GM23338 (cell line): Measurements from ENCODE around the gene KAZN. TPM values are rescaled to one million over a fixed set of nuclear protein-coding genes. Genes with fewer than 3 reads are reported as not detected.

ENCODE experiments used
- ATAC-seq: fragments of 200-7000 bp; cut with Tn5 transposase; 3 replicates; pipeline ENCODE4 v1.9.1; 2020
- DNase-seq: peaks from one replicate; pipeline ENCODE4 v3.0.0-alpha.2; 2015; ENCODE audit warnings: low spot score
- H2AFZ ChIP-seq: fragments of 200-600 bp; sonication (generic); 2 replicates; pipeline ENCODE4 v1.8.0; 2016; ENCODE audit warnings: antibody characterized with exemption, mild to moderate bottlenecking, moderate library complexity
- H3F3A ChIP-seq: fragments of 200-600 bp; sonication (generic); replicated peaks from 2 replicates; pipeline ENCODE4 v1.8.0; 2017; ENCODE audit warnings: antibody characterized with exemption, mixed run types, low read depth
- H3K27ac ChIP-seq: fragments of 200-600 bp; sonication (generic); 2 replicates; pipeline ENCODE4 v1.6.1; 2016; ENCODE audit warnings: low read depth
- H3K27me3 ChIP-seq: fragments of 200-600 bp; sonication (generic); 2 replicates; pipeline ENCODE4 v1.8.0; 2016; ENCODE audit warnings: mild to moderate bottlenecking, mixed run types, moderate library complexity; ENCODE audit not compliant: insufficient read depth
- H3K36me3 ChIP-seq: fragments of 200-600 bp; sonication (generic); 2 replicates; pipeline ENCODE4 v1.8.0; 2016; ENCODE audit warnings: mild to moderate bottlenecking; ENCODE audit not compliant: insufficient read depth
- H3K4me1 ChIP-seq: fragments of 200-600 bp; sonication (generic); 2 replicates; pipeline ENCODE4 v1.8.0; 2016; ENCODE audit warnings: mild to moderate bottlenecking, moderate library complexity; ENCODE audit not compliant: insufficient read depth
- H3K4me2 ChIP-seq: fragments of 200-600 bp; sonication (generic); 2 replicates; pipeline ENCODE4 v1.7.1; 2017; ENCODE audit warnings: mixed run types
- H3K4me3 ChIP-seq: fragments of 200-600 bp; sonication (generic); 2 replicates; pipeline ENCODE4 v1.6.1; 2016; ENCODE audit warnings: mixed run types
- H3K79me2 ChIP-seq: fragments of 200-600 bp; sonication (generic); replicated peaks from 2 replicates; pipeline ENCODE4 v1.8.0; 2017; ENCODE audit warnings: mild to moderate bottlenecking; ENCODE audit not compliant: insufficient read depth
- H3K9me2 ChIP-seq: fragments of 200-600 bp; sonication (generic); 2 replicates; pipeline ENCODE4 v1.8.0; 2017; ENCODE audit not compliant: insufficient read depth
- H4K20me1 ChIP-seq: fragments of 200-600 bp; sonication (generic); replicated peaks from 2 replicates; pipeline ENCODE4 v1.8.0; 2017; ENCODE audit warnings: mild to moderate bottlenecking; ENCODE audit not compliant: insufficient read depth
- H3K27ac Mint-ChIP-seq: 2 replicates; pipeline ENCODE4 v1.8.0; 2020; ENCODE audit warnings: inconsistent platforms, mild to moderate bottlenecking, moderate library complexity, mixed read lengths
- H3K27me3 Mint-ChIP-seq: 3 replicates; pipeline ENCODE4 v1.8.0; 2022; ENCODE audit warnings: low read depth, mild to moderate bottlenecking, moderate library complexity, mixed read lengths, inconsistent platforms; ENCODE audit not compliant: insufficient read depth, poor library complexity
- H3K36me3 Mint-ChIP-seq: 3 replicates; pipeline ENCODE4 v1.8.0; 2021; ENCODE audit warnings: low read depth, mild to moderate bottlenecking, inconsistent platforms, moderate library complexity, mixed read lengths
- H3K4me1 Mint-ChIP-seq: 3 replicates; pipeline ENCODE4 v1.8.0; 2020; ENCODE audit warnings: mild to moderate bottlenecking, inconsistent platforms, mixed read lengths
- H3K4me3 Mint-ChIP-seq: 3 replicates; pipeline ENCODE4 v1.8.0; 2021; ENCODE audit warnings: moderate library complexity, mild to moderate bottlenecking, inconsistent platforms, mixed read lengths
- H3K9me3 Mint-ChIP-seq: 3 replicates; pipeline ENCODE4 v1.8.0; 2020; ENCODE audit warnings: moderate library complexity, mild to moderate bottlenecking, inconsistent platforms, mixed read lengths
- CREB1 ChIP-seq: fragments of 250-450 bp; sonication (Bioruptor Pico); IDR thresholded peaks from 2 replicates; pipeline ENCODE4 v1.5.0; 2020; ENCODE audit warnings: low read depth, mild to moderate bottlenecking, moderate library complexity
- EZH2 ChIP-seq: fragments of 200-600 bp; sonication (generic); IDR thresholded peaks from one replicate; pipeline ENCODE4 v1.8.0; 2017; ENCODE audit warnings: antibody characterized with exemption, mild to moderate bottlenecking, low read depth; ENCODE audit not compliant: unreplicated experiment
- JUNB ChIP-seq: IDR thresholded peaks from one replicate; pipeline ENCODE4 v1.6.1; 2016; ENCODE audit warnings: antibody characterized with exemption; ENCODE audit not compliant: unreplicated experiment
- NANOG ChIP-seq: IDR thresholded peaks from 2 replicates; pipeline ENCODE4 v1.6.1; 2016; ENCODE audit warnings: antibody characterized with exemption, borderline replicate concordance
- POLR2AphosphoS5 ChIP-seq: IDR thresholded peaks from 2 replicates; pipeline ENCODE4 v1.6.1; 2016; ENCODE audit warnings: antibody characterized with exemption, low read depth
- STAT1 ChIP-seq: IDR thresholded peaks from one replicate; pipeline ENCODE4 v1.6.1; 2016; ENCODE audit warnings: antibody characterized with exemption; ENCODE audit not compliant: unreplicated experiment
- ZNF331 ChIP-seq: fragments of 250-450 bp; sonication (Bioruptor Pico); IDR thresholded peaks from 2 replicates; pipeline ENCODE4 v1.5.0; 2020; ENCODE audit warnings: low read depth, mild to moderate bottlenecking, moderate library complexity
- polyA plus RNA-seq: library from polyadenylated mRNA; unstranded; fragments of >200 nt; fragmentation: Nextera tagmentation; extraction: Ambion mirVana; gene quantifications from 2 replicates; pipeline ENCODE4 v1.2.1, GENCODE V29; 2016
- total RNA-seq: library from RNA; depleted of rRNA; stranded (reverse); fragments of >200 nt; shearing (Covaris generic); gene quantifications from 2 replicates; pipeline ENCODE4 v1.2.3, GENCODE V29; 2014
- TF ChIP-seq, protein P1 (sequence below): fragments of 250-450 bp; sonication (Bioruptor Pico); IDR thresholded peaks from 2 replicates; pipeline ENCODE4 v1.5.0; 2020; ENCODE audit warnings: mild to moderate bottlenecking, moderate library complexity
- TF ChIP-seq, protein P2 (sequence below): IDR thresholded peaks from 2 replicates; pipeline ENCODE4 v1.6.1; 2016; ENCODE audit warnings: antibody characterized with exemption
- TF ChIP-seq, protein P3 (sequence below), 2 experiments: fragments of 200-600 bp in 1 of 2; sonication (generic) in 1 of 2; conservative IDR thresholded peaks; 2 replicates each; pipeline versions ENCODE4 v1.5.1 to v1.6.1; 2016 to 2017; ENCODE audit warnings: antibody characterized with exemption in 2 of 2, low read depth in 2 of 2, mild to moderate bottlenecking in 2 of 2, moderate library complexity in 1 of 2

Gene KAZN
- total and polyA plus RNA-seq, 2 experiments from 2014 or later = 9.9 to 15.0 TPM

DNA sequence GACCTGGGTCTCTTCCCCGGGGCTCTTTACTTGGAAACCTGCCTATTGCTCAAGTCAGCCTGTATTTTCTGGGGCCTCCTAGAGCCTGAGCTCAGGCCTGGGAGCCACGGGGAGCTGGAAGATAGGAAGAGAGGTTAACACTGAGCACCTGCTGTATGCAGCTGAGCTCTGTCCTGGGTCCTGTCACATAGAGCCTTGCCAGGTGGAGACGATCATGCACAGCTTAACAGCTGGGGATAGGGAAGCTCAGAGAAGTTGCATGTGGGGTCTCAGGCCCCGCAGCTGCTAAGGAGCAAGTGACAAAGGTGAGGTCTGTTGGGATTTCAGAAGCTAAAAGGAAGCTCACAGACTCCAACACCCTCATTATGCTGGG, 427.6 kb downstream of the KAZN start:
- H3K27ac Mint-ChIP-seq = no peak overlapping the region
- Histone ChIP-seq H3K36me3 (no peaks in the 10 kb centered on the region), H3K4me2 (no peak overlapping the region), H2AFZ (no peak overlapping the region), H3K4me3 (no peak overlapping the region), H3K4me1 (peaks cover 16% of the 10 kb centered on the region; the same call in 1 of the 2 replicates), H4K20me1 (no peaks in the 10 kb centered on the region), H3K27me3 (no peaks in the 10 kb centered on the region), H3K9me2 (no peaks in the 10 kb centered on the region), H3K27ac (no peak overlapping the region), H3F3A (no peaks in the 10 kb centered on the region), H3K79me2 (no peaks in the 10 kb centered on the region)
- no peak overlapping the region for H3K4me3 Mint-ChIP-seq
- no peaks in the 10 kb centered on the region; the same call in 2 of the 3 replicates for H3K36me3 Mint-ChIP-seq
- DNase-seq (no peak), ATAC-seq (no peak)
- peaks cover 9% of the 10 kb centered on the region for H3K27me3 Mint-ChIP-seq
- H3K4me1 Mint-ChIP-seq = peaks cover 38% of the 10 kb centered on the region
- no peak for TF ChIP-seq STAT1
- no peak for TF ChIP-seq ZNF331 (CRISPR knock-in tag)
- TF ChIP-seq NANOG = no peak
- no peak for TF ChIP-seq EZH2
- TF ChIP-seq POLR2AphosphoS5 = no peak
- TF ChIP-seq, protein P1, sequence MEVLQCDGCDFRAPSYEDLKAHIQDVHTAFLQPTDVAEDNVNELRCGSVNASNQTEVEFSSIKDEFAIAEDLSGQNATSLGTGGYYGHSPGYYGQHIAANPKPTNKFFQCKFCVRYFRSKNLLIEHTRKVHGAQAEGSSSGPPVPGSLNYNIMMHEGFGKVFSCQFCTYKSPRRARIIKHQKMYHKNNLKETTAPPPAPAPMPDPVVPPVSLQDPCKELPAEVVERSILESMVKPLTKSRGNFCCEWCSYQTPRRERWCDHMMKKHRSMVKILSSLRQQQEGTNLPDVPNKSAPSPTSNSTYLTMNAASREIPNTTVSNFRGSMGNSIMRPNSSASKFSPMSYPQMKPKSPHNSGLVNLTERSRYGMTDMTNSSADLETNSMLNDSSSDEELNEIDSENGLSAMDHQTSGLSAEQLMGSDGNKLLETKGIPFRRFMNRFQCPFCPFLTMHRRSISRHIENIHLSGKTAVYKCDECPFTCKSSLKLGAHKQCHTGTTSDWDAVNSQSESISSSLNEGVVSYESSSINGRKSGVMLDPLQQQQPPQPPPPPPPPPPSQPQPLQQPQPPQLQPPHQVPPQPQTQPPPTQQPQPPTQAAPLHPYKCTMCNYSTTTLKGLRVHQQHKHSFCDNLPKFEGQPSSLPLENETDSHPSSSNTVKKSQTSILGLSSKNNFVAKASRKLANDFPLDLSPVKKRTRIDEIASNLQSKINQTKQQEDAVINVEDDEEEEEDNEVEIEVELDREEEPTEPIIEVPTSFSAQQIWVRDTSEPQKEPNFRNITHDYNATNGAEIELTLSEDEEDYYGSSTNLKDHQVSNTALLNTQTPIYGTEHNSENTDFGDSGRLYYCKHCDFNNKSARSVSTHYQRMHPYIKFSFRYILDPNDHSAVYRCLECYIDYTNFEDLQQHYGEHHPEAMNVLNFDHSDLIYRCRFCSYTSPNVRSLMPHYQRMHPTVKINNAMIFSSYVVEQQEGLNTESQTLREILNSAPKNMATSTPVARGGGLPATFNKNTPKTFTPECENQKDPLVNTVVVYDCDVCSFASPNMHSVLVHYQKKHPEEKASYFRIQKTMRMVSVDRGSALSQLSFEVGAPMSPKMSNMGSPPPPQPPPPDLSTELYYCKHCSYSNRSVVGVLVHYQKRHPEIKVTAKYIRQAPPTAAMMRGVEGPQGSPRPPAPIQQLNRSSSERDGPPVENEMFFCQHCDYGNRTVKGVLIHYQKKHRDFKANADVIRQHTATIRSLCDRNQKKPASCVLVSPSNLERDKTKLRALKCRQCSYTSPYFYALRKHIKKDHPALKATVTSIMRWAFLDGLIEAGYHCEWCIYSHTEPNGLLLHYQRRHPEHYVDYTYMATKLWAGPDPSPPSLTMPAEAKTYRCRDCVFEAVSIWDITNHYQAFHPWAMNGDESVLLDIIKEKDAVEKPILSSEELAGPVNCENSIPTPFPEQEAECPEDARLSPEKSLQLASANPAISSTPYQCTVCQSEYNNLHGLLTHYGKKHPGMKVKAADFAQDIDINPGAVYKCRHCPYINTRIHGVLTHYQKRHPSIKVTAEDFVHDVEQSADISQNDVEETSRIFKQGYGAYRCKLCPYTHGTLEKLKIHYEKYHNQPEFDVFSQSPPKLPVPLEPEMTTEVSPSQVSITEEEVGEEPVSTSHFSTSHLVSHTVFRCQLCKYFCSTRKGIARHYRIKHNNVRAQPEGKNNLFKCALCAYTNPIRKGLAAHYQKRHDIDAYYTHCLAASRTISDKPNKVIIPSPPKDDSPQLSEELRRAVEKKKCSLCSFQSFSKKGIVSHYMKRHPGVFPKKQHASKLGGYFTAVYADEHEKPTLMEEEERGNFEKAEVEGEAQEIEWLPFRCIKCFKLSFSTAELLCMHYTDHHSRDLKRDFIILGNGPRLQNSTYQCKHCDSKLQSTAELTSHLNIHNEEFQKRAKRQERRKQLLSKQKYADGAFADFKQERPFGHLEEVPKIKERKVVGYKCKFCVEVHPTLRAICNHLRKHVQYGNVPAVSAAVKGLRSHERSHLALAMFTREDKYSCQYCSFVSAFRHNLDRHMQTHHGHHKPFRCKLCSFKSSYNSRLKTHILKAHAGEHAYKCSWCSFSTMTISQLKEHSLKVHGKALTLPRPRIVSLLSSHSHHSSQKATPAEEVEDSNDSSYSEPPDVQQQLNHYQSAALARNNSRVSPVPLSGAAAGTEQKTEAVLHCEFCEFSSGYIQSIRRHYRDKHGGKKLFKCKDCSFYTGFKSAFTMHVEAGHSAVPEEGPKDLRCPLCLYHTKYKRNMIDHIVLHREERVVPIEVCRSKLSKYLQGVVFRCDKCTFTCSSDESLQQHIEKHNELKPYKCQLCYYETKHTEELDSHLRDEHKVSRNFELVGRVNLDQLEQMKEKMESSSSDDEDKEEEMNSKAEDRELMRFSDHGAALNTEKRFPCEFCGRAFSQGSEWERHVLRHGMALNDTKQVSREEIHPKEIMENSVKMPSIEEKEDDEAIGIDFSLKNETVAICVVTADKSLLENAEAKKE (CRISPR knock-in tag) = no peak
- no peak for TF ChIP-seq CREB1 (CRISPR knock-in tag)
- TF ChIP-seq, protein P2, sequence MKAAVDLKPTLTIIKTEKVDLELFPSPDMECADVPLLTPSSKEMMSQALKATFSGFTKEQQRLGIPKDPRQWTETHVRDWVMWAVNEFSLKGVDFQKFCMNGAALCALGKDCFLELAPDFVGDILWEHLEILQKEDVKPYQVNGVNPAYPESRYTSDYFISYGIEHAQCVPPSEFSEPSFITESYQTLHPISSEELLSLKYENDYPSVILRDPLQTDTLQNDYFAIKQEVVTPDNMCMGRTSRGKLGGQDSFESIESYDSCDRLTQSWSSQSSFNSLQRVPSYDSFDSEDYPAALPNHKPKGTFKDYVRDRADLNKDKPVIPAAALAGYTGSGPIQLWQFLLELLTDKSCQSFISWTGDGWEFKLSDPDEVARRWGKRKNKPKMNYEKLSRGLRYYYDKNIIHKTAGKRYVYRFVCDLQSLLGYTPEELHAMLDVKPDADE = no peak
- TF ChIP-seq, protein P3, sequence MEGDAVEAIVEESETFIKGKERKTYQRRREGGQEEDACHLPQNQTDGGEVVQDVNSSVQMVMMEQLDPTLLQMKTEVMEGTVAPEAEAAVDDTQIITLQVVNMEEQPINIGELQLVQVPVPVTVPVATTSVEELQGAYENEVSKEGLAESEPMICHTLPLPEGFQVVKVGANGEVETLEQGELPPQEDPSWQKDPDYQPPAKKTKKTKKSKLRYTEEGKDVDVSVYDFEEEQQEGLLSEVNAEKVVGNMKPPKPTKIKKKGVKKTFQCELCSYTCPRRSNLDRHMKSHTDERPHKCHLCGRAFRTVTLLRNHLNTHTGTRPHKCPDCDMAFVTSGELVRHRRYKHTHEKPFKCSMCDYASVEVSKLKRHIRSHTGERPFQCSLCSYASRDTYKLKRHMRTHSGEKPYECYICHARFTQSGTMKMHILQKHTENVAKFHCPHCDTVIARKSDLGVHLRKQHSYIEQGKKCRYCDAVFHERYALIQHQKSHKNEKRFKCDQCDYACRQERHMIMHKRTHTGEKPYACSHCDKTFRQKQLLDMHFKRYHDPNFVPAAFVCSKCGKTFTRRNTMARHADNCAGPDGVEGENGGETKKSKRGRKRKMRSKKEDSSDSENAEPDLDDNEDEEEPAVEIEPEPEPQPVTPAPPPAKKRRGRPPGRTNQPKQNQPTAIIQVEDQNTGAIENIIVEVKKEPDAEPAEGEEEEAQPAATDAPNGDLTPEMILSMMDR (conservative IDR thresholded peaks at IDR 0.05; ENCODE audit: low read depth in 2 of 2) = no peak
- no peak for TF ChIP-seq JUNB
- H3K9me3 Mint-ChIP-seq = no peaks in the 10 kb centered on the region; the same call in 2 of the 3 replicates
